A549 (cell line): ENCODE data around the gene VMO1.

Source experiments
- CTCF ChIP-seq: fragments of >200 bp; sonication (Bioruptor Twin); formaldehyde crosslinking; IDR thresholded peaks from 3 replicates; pipeline ENCODE4 v1.5.1; 2016
- EHMT2 ChIP-seq: fragments of 200-600 bp; sonication (generic); IDR thresholded peaks from 2 replicates; pipeline ENCODE4 v1.6.1; 2016; ENCODE audit warnings: antibody characterized with exemption, low read depth, mild to moderate bottlenecking, moderate library complexity
- HOXA7 ChIP-seq: fragments of 250-450 bp; sonication (Bioruptor Pico); IDR thresholded peaks from 2 replicates; pipeline ENCODE4 v1.5.0; 2020; ENCODE audit warnings: mild to moderate bottlenecking, moderate library complexity
- POLR2A ChIP-seq: IDR thresholded peaks from 2 replicates; pipeline ENCODE4 v1.6.1; 2012; ENCODE audit warnings: mild to moderate bottlenecking, low read length
- REST ChIP-seq: fragments of 200-600 bp; sonication (generic); IDR thresholded peaks from 2 replicates; pipeline ENCODE4 v1.6.1; 2016; ENCODE audit warnings: antibody characterized with exemption, mild to moderate bottlenecking, moderate library complexity
- USF2 ChIP-seq: fragments of 450-650 bp; IDR thresholded peaks from 2 replicates; pipeline ENCODE4 v1.6.1; 2014; ENCODE audit warnings: antibody characterized with exemption
- TF ChIP-seq, protein P1 (sequence below): IDR thresholded peaks from 2 replicates; pipeline ENCODE4 v1.6.1; 2012

- TF ChIP-seq CTCF (no peak), USF2 (no peak), HOXA7 (CRISPR knock-in tag) (no peak), POLR2A (peak; percentile 47), EHMT2 (no peak), REST (peak; percentile 76)
- TF ChIP-seq, protein P1, sequence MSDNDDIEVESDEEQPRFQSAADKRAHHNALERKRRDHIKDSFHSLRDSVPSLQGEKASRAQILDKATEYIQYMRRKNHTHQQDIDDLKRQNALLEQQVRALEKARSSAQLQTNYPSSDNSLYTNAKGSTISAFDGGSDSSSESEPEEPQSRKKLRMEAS = peak; percentile 8
Observed at GRCh38 chr17:4833178-4833940, 47.2 kb upstream of the VMO1 start, which contains the start of gene MINK1.
